GM12872 (cell line): ENCODE results near the gene CCDC120.

Experiments used
- CTCF ChIP-seq: IDR thresholded peaks from 3 replicates; pipeline ENCODE4 v1.5.1; 2011; ENCODE audit warnings: low read depth, mild to moderate bottlenecking, low read length, moderate library complexity; ENCODE audit not compliant: insufficient read depth

CCDC120 gene

GRCh38 chrX:49058794-49059193, at the start of gene CCDC120:
Gene CCDC120, plus strand, starts transcription at chrX:49058999. Its CDS starts 3,043 bp downstream, at chrX:49062042.
- no peak for TF ChIP-seq CTCF

GRCh38 chrX:49019050-49019449, 39.7 kb upstream of the CCDC120 start:
- no peak for TF ChIP-seq CTCF

GRCh38 chrX:49019599-49020249, 39.1 kb upstream of the CCDC120 start:
- no peak for TF ChIP-seq CTCF

GRCh38 chrX:49029876-49030275, 28.9 kb upstream of the CCDC120 start:
- no peak for TF ChIP-seq CTCF

- TF ChIP-seq CTCF = no peak
Observed at GRCh38 chrX:49030283-49030682, 28.5 kb upstream of the CCDC120 start.

- TF ChIP-seq CTCF = no peak
Observed at GRCh38 chrX:49037883-49038475, 20.8 kb upstream of the CCDC120 start.

- TF ChIP-seq CTCF = no peak
Observed at GRCh38 chrX:49039598-49040375, 19.0 kb upstream of the CCDC120 start.
